Activated gamma-delta T cell treated with Interleukin-2 at 50 U/mL for 16 hours (primary cell): ENCODE data around the gene FLNB.
"Not testable (repeated sequence)": the region's sequence is repeated elsewhere in the genome, so short reads cannot be mapped to it uniquely, and the experiment has no call there.

Experiments
- DNase-seq: peaks from one replicate; pipeline ENCODE4 v3.0.0-alpha.2; 2020

FLNB gene

GRCh38 chr3:58188921-58189451 is 180.8 kb downstream of the FLNB start:
- DNase-seq = no peak

GRCh38 chr3:58189691-58190090 is 181.5 kb downstream of the FLNB start:
- no peak for DNase-seq

- no peak for DNase-seq
Observed at GRCh38 chr3:58190291-58190690, 182.1 kb downstream of the FLNB start.

GRCh38 chr3:58190882-58191281 is 182.7 kb downstream of the FLNB start:
- DNase-seq = no peak

GRCh38 chr3:58191361-58191991 is 183.3 kb downstream of the FLNB start:
- DNase-seq = no peak

- no peak for DNase-seq
Observed at GRCh38 chr3:58192069-58192468, 183.8 kb downstream of the FLNB start.

- DNase-seq = no peak
Observed at GRCh38 chr3:58193682-58194407, 185.6 kb downstream of the FLNB start.

- DNase-seq = no peak
Observed at GRCh38 chr3:58197588-58197987, 189.4 kb downstream of the FLNB start.

- no peak for DNase-seq
Observed at GRCh38 chr3:58198362-58198761, 190.1 kb downstream of the FLNB start.

- no peak for DNase-seq
Observed at GRCh38 chr3:58198804-58199203, 190.6 kb downstream of the FLNB start.

GRCh38 chr3:58200121-58200709 is 192.0 kb downstream of the FLNB start:
- no peak for DNase-seq

- no peak for DNase-seq
Observed at GRCh38 chr3:58200846-58201355, 192.7 kb downstream of the FLNB start.

- DNase-seq = not testable (repeated sequence)
Observed at GRCh38 chr3:58201451-58201850, 193.2 kb downstream of the FLNB start.

- no peak for DNase-seq
Observed at GRCh38 chr3:58202917-58203360, 194.7 kb downstream of the FLNB start.

- DNase-seq = no peak
Observed at GRCh38 chr3:58203541-58203940, 195.3 kb downstream of the FLNB start.

- no peak for DNase-seq
Observed at GRCh38 chr3:58204720-58205119, 196.5 kb downstream of the FLNB start.

GRCh38 chr3:58205981-58206380 is 197.8 kb downstream of the FLNB start:
- DNase-seq = no peak

GRCh38 chr3:58206406-58207011 is 198.3 kb downstream of the FLNB start:
- DNase-seq = no peak

- no peak for DNase-seq
Observed at GRCh38 chr3:58207954-58208353, 199.7 kb downstream of the FLNB start.

- DNase-seq = no peak
Observed at GRCh38 chr3:58209933-58210332, 201.7 kb downstream of the FLNB start.

GRCh38 chr3:58210761-58211460 is 202.7 kb downstream of the FLNB start, which contains the start of gene DNASE1L3:
DNASE1L3 (minus strand) TSS chr3:58210972; CDS start chr3:58210906, 66 bp downstream.
- DNase-seq = no peak
